Measurements from ENCODE around the gene KCNJ12. TPM values are rescaled to one million over a fixed set of nuclear protein-coding genes. Genes with fewer than 3 reads are reported as not detected.
"Not testable (repeated sequence)": the region's sequence is repeated elsewhere in the genome, so short reads cannot be mapped to it uniquely, and the experiment has no call there.

The KCNJ12 gene
- total RNA-seq, 1 experiment from 2014 or later: 5.8 TPM

- DNase-seq (ENCODE audit: low read depth, low spot score); POLR2A ChIA-PET; H4K20me1 ChIP-seq (ENCODE audit: insufficient read depth); H3K4me2 ChIP-seq (ENCODE audit: low read length); H3K9me2 ChIP-seq (ENCODE audit: insufficient read depth); H3K79me2 ChIP-seq (ENCODE audit: insufficient read depth, low read length); H3K9me3 ChIP-seq (ENCODE audit: control insufficient read depth in 1 of 2, insufficient read depth in 1 of 2, low read depth in 1 of 2, low read length in 2 of 2); intact Hi-C loops (cut with micrococcal nuclease); H3K4me3 ChIP-seq (replicated peaks in 1 of 2; ENCODE audit: low read depth in 1 of 2, low read length in 2 of 2); H3K9ac ChIP-seq (ENCODE audit: low read length); H3K27ac ChIP-seq (ENCODE audit: low read depth, low read length); RAD21 ChIA-PET (ENCODE audit: low non-redundant PET in 1 of 2, low total read pairs in 2 of 2, uncharacterized antibody in 2 of 2, unreplicated experiment in 2 of 2); CTCF ChIA-PET; ATAC-seq; H2AFZ ChIP-seq (ENCODE audit: low read depth, low read length, poor library complexity, severe bottlenecking); H3K36me3 ChIP-seq (ENCODE audit: control insufficient read depth in 1 of 2, insufficient read depth in 2 of 2, low read length in 2 of 2); BruUV-seq (replicated peaks); H3K27me3 ChIP-seq (ENCODE audit: insufficient read depth, low read length): not testable (repeated sequence)
- peaks cover 6 to 17% of the 10 kb centered on the region in 2 experiments; a peak in 3 of 4 replicates for H3K4me1 ChIP-seq (ENCODE audit: control insufficient read depth in 1 of 2, insufficient read depth in 2 of 2, low read length in 2 of 2)
Measured at GRCh38 chr17:21340407-21340806, 35.8 kb upstream of the KCNJ12 start.

- H3K9ac ChIP-seq (ENCODE audit: low read length); H2AFZ ChIP-seq (ENCODE audit: low read depth, low read length, poor library complexity, severe bottlenecking); intact Hi-C loops (cut with micrococcal nuclease); H4K20me1 ChIP-seq (ENCODE audit: insufficient read depth); H3K27me3 ChIP-seq (ENCODE audit: insufficient read depth, low read length); ATAC-seq; DNase-seq (ENCODE audit: low read depth, low spot score); H3K27ac ChIP-seq (ENCODE audit: low read depth, low read length); H3K9me2 ChIP-seq (ENCODE audit: insufficient read depth); H3K79me2 ChIP-seq (ENCODE audit: insufficient read depth, low read length); CTCF ChIA-PET; H3K9me3 ChIP-seq (ENCODE audit: control insufficient read depth in 1 of 2, insufficient read depth in 1 of 2, low read depth in 1 of 2, low read length in 2 of 2); H3K36me3 ChIP-seq (ENCODE audit: control insufficient read depth in 1 of 2, insufficient read depth in 2 of 2, low read length in 2 of 2); RAD21 ChIA-PET (ENCODE audit: low non-redundant PET in 1 of 2, low total read pairs in 2 of 2, uncharacterized antibody in 2 of 2, unreplicated experiment in 2 of 2); BruUV-seq (replicated peaks); H3K4me3 ChIP-seq (replicated peaks in 1 of 2; ENCODE audit: low read depth in 1 of 2, low read length in 2 of 2); POLR2A ChIA-PET; H3K4me2 ChIP-seq (ENCODE audit: low read length): not testable (repeated sequence)
- H3K4me1 ChIP-seq (ENCODE audit: control insufficient read depth in 1 of 2, insufficient read depth in 2 of 2, low read length in 2 of 2): peaks cover 6 to 17% of the 10 kb centered on the region in 2 experiments; a peak in 3 of 4 replicates
Measured at GRCh38 chr17:21341279-21341678, 34.9 kb upstream of the KCNJ12 start.

GRCh38 chr17:21341925-21342540 is 34.1 kb upstream of the KCNJ12 start:
- intact Hi-C loops (cut with micrococcal nuclease); DNase-seq (ENCODE audit: low read depth, low spot score); H3K27ac ChIP-seq (ENCODE audit: low read depth, low read length): not testable (repeated sequence)

GRCh38 chr17:21343061-21343949 is 32.9 kb upstream of the KCNJ12 start:
- H3K27me3 ChIP-seq (ENCODE audit: insufficient read depth, low read length); intact Hi-C loops (cut with micrococcal nuclease); H4K20me1 ChIP-seq (ENCODE audit: insufficient read depth); H3K9ac ChIP-seq (ENCODE audit: low read length); RAD21 ChIA-PET (ENCODE audit: low non-redundant PET in 1 of 2, low total read pairs in 2 of 2, uncharacterized antibody in 2 of 2, unreplicated experiment in 2 of 2); H3K79me2 ChIP-seq (ENCODE audit: insufficient read depth, low read length); DNase-seq (ENCODE audit: low read depth, low spot score); ATAC-seq; H2AFZ ChIP-seq (ENCODE audit: low read depth, low read length, poor library complexity, severe bottlenecking); H3K4me1 ChIP-seq (ENCODE audit: control insufficient read depth in 1 of 2, insufficient read depth in 2 of 2, low read length in 2 of 2); H3K9me2 ChIP-seq (ENCODE audit: insufficient read depth); H3K27ac ChIP-seq (ENCODE audit: low read depth, low read length); H3K4me2 ChIP-seq (ENCODE audit: low read length); POLR2A ChIA-PET; H3K36me3 ChIP-seq (ENCODE audit: control insufficient read depth in 1 of 2, insufficient read depth in 2 of 2, low read length in 2 of 2); H3K4me3 ChIP-seq (replicated peaks in 1 of 2; ENCODE audit: low read depth in 1 of 2, low read length in 2 of 2); H3K9me3 ChIP-seq (ENCODE audit: control insufficient read depth in 1 of 2, insufficient read depth in 1 of 2, low read depth in 1 of 2, low read length in 2 of 2); BruUV-seq (replicated peaks); CTCF ChIA-PET: not testable (repeated sequence)

More at GRCh38 chr17:21341925-21342540, 34.1 kb upstream of the KCNJ12 start:
- H3K9me3 ChIP-seq (ENCODE audit: control insufficient read depth in 1 of 2, insufficient read depth in 1 of 2, low read depth in 1 of 2, low read length in 2 of 2); CTCF ChIA-PET; H3K4me3 ChIP-seq (replicated peaks in 1 of 2; ENCODE audit: low read depth in 1 of 2, low read length in 2 of 2); RAD21 ChIA-PET (ENCODE audit: low non-redundant PET in 1 of 2, low total read pairs in 2 of 2, uncharacterized antibody in 2 of 2, unreplicated experiment in 2 of 2); ATAC-seq; BruUV-seq (replicated peaks); H3K9me2 ChIP-seq (ENCODE audit: insufficient read depth); H4K20me1 ChIP-seq (ENCODE audit: insufficient read depth); H3K27me3 ChIP-seq (ENCODE audit: insufficient read depth, low read length); H3K4me2 ChIP-seq (ENCODE audit: low read length); H3K9ac ChIP-seq (ENCODE audit: low read length); H3K79me2 ChIP-seq (ENCODE audit: insufficient read depth, low read length); H2AFZ ChIP-seq (ENCODE audit: low read depth, low read length, poor library complexity, severe bottlenecking); H3K36me3 ChIP-seq (ENCODE audit: control insufficient read depth in 1 of 2, insufficient read depth in 2 of 2, low read length in 2 of 2); POLR2A ChIA-PET: not testable (repeated sequence)
- peaks cover 6 to 12% of the 10 kb centered on the region in 2 experiments; a peak in 3 of 4 replicates for H3K4me1 ChIP-seq (ENCODE audit: control insufficient read depth in 1 of 2, insufficient read depth in 2 of 2, low read length in 2 of 2)

Data from HCT116 (cell line).